Epidermal melanocyte (primary cell): ENCODE results near the gene TAF8.

Experiments
- DNase-seq: peaks from one replicate; pipeline ENCODE4 v3.0.0; 2011; ENCODE audit warnings: low spot score; ENCODE audit not compliant: insufficient read length

The TAF8 gene

GRCh38 chr6:42095094-42095493 lies 44.8 kb downstream of the TAF8 start:
- no peak for DNase-seq

- no peak for DNase-seq
These were observed 45.6 kb downstream of the TAF8 start for GRCh38 chr6:42095776-42096541.

- no peak for DNase-seq
These were observed 49.2 kb downstream of the TAF8 start for GRCh38 chr6:42099340-42100028.

GRCh38 chr6:42100029-42100901 lies 49.9 kb downstream of the TAF8 start:
- no peak for DNase-seq

- no peak for DNase-seq
These were observed 50.9 kb downstream of the TAF8 start for GRCh38 chr6:42101186-42101657.

GRCh38 chr6:42103216-42103615 lies 52.9 kb downstream of the TAF8 start:
- DNase-seq: no peak

- DNase-seq: no peak
These were observed 53.4 kb downstream of the TAF8 start for GRCh38 chr6:42103753-42104094.

GRCh38 chr6:42104095-42104803 lies 53.9 kb downstream of the TAF8 start:
- peak; percentile 35 for DNase-seq

GRCh38 chr6:42104804-42105125 lies 54.4 kb downstream of the TAF8 start:
- no peak for DNase-seq

GRCh38 chr6:42105156-42105648 lies 54.9 kb downstream of the TAF8 start:
- no peak for DNase-seq

- no peak for DNase-seq
These were observed 55.4 kb downstream of the TAF8 start for GRCh38 chr6:42105709-42106108.

GRCh38 chr6:42106112-42107023 lies 56.0 kb downstream of the TAF8 start:
- DNase-seq: no peak

GRCh38 chr6:42108071-42108470 lies 57.7 kb downstream of the TAF8 start:
- no peak for DNase-seq

GRCh38 chr6:42110683-42111082 lies 60.4 kb downstream of the TAF8 start:
- DNase-seq: no peak

GRCh38 chr6:42112351-42112750 lies 62.0 kb downstream of the TAF8 start:
- no peak for DNase-seq

- no peak for DNase-seq
These were observed 63.8 kb downstream of the TAF8 start for GRCh38 chr6:42113936-42114636.

- DNase-seq: no peak
These were observed 67.5 kb downstream of the TAF8 start for GRCh38 chr6:42117843-42118161.

GRCh38 chr6:42118162-42119001 lies 68.1 kb downstream of the TAF8 start:
- DNase-seq: no peak
